HL-60/S4 treated with phorbol 12-myristate 13-acetate at 8.2 ng/mL for 4 days and 3 days (cell line): ENCODE data around the gene SLC25A33.
"Not testable (repeated sequence)": the region's sequence is repeated elsewhere in the genome, so short reads cannot be mapped to it uniquely, and the experiment has no call there.

ENCODE experiments used
- in situ Hi-C: fragments of 300-500 bp; cut with MboI; formaldehyde crosslinking; loops from 2 replicates; pipeline ENCODE4 v1.15.0; 2022; ENCODE audit warnings: low sequenced_read_pairs

Gene SLC25A33, protein sequence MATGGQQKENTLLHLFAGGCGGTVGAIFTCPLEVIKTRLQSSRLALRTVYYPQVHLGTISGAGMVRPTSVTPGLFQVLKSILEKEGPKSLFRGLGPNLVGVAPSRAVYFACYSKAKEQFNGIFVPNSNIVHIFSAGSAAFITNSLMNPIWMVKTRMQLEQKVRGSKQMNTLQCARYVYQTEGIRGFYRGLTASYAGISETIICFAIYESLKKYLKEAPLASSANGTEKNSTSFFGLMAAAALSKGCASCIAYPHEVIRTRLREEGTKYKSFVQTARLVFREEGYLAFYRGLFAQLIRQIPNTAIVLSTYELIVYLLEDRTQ

DNA sequence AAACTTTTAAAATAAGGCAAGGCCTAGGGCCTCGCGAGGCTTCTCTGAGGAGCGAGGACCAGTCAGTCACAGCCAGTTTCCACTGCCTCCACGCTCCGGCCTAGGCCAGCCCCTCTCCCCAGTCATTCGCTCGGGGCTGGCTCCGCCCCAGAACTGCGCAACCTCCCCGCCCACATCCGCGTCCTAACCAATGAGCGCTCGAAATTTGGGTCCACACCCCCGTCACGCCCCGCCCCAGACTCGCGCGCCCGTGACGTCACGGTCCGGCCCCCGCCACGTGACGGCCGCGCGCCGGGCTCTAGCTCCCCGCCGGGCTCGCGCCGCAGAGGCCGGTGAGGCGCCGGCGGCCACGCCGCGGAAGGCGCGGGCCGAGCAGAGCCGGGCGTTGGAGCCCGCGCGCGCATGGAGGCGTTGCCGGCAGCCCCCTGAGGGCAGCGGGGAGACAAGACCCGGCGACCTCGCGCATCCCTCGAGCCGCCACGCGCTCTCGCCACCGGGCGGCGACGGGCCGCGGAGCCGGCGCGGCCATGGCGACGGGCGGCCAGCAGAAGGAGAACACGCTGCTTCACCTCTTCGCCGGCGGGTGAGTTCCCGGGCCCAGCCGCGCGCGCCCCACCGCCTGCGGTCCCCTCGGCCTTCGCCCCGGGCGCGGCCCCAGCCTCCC is at the start of gene SLC25A33:
SLC25A33 (plus strand) TSS at position 301 of the 664 bp plus-strand sequence; CDS start at position 528, 227 bp downstream.
- in situ Hi-C loops, result no loop called here

DNA sequence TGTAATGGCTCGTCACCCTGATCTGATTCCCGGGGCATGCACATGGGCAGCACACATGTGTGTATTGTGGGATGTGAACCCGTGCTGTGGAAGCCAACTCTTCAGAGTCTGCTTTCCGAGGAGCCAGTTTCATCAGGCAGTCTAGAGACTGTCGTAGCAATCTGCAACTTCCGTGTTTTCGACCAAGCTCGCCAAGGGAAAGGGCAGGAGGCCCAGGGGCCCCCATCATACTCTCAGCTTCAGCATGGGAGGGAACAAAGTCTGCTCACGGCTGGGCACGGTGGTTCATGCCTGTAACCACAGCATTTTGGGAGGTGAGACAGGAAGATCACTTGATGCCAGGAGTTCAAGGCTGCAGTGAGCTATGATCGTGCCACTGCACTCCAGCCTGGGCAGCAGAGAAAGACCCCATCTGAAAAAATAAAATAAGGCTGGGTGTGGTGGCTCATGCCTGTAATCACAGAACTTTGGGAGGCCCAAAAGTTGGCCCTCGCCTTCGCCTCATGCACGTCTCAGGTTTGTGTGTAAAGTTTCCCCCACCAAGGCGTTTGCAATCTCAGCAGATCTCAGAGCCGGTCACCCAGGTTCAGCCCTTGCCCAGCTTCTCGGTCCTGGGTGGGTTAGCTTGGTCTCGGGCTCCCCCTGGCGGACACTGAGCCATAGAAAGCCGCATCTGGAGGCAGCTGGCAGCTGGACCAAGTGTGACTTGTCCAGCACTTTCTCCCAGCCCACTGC is 48.5 kb upstream of the SLC25A33 start:
- in situ Hi-C loops, result loop anchor here (25.0 kb wide), 1 partner anchor 378 kb away; no protein-coding TSS in a partner anchor

DNA sequence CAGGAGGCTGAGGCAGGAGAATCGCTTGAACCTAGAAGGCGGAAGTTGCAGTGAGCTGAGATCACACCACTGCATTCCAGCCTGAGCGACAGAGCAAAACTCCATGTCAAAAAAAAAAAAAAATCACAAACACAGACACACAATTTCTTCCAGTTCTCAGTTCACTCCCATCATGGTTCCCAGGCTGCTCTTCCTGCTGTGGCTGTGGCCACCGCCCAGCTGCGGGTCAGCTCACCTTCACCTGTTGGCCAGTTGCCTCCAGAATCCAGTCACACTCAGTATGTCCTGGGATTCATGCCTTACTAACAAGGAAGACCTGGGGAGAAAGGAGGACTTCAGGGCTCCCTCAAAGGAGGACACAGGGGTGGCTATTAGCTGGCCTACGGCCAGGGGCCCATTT is 45.9 kb upstream of the SLC25A33 start:
- in situ Hi-C loops, result loop anchor here (25.0 kb wide), 1 partner anchor 381 kb away; no protein-coding TSS in a partner anchor

DNA sequence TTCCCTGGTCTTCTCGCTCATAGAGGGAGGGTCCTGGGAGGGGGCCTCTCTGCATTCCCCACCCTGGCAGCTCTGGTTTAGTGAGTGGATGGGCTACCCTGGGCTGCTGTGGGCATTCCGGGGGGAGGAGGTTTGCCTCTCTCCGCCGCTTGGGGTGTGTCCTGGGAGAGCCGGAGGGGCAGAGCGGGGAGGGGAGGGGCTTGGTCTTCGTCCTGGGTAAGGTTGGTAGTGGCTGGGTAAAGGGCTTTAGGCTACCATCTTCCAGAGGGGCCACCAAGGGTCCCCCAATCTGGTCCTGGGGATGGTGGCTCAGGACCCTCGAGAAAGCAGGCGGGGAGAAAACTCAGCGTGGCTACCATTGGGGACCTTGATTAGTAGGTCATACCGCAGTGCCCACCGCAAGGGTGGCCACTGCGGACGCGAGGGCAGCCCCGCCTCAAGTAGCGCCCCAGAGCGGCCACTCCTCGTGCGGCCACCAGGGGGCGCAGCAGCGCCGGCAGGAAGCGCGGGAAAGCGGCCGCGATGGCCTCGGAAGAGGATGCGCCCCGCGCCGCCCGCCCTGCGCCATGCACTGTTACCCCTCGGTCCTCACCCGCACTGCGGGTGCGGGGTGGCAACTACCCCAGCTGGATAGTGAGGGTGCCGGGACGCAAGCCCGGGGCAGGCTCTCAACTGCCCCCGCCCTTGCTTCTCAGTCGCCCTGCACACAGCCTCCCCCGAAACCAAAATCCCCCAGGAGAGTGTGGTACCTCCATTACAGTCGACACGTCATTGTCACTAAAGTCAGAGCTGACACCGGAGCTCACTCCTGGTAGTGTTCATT is 44.1 kb upstream of the SLC25A33 start:
- in situ Hi-C loops, result loop anchor here (25.0 kb wide), 1 partner anchor 383 kb away; no protein-coding TSS in a partner anchor

DNA sequence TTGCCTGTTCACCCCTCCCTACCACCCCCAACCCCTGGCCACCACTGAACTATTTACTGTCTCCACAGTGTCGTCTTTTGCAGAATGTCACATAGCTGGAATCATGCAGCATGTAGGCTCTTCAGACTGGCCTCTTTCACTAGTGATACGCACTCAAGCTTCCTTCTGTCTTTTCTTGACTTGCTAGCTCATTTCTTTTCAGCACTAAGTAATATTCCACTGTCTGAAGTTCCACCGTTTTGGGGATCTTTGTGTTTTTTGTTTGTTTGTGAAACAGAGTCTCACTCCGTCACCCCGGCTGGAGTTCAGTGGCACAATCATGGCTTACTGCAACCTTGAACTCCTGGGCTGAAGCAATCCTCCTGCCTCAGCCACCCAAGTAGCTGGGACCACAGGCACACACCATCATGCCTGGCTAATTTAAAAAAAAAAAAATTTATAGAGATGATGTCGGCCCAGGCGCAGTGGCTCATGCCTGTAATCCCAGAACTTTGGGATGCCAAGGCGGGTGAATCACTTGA is 43.4 kb upstream of the SLC25A33 start:
- in situ Hi-C loops, result loop anchor here (25.0 kb wide), 1 partner anchor 384 kb away; no protein-coding TSS in a partner anchor

DNA sequence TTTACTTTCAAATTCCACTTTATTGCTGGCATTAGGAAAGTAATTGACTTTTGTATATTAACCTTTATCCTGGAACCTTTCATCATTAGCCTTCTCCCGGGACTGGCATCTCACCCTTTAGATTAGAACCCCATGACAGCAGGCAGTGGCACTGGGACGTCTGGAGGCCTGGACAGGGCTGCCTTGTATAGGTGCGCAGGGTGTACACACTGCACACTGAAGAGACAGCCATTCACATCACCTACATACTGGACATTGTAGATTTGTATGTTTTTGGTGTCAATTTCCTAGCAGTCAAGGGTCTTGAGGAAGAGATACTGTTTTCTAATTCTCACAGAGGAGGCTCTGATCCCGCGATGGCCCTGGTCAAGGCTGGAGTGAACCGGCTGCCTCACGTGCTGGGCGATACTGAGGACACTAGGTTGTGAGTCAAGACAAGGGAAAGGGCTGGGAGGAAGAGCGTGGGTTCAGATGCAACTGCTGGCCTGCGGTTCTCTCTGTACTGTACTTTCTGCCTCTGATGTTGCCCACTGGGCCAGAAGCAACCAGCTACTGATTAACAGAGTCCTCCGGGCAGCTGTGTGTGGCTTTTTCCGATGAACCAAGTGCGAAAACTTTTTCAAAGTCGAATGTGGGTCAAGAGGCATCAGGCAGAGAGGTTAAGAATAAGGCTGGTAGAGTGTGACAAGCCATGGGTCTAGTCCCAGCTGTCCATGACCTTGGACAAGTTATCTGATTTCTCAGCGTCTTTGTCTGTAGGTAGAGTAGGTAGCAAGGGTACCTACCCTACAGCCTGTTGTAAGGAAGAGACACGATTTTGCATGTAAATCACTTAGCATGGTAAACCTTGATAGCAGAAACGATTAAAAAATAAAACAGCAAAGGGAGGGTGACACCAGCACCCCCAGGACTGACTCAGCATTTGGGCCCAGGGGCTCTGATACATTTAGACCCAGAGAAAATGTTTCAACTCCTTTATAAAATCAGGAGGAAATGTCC is 38.2 kb upstream of the SLC25A33 start:
- in situ Hi-C loops, result no loop called here

DNA sequence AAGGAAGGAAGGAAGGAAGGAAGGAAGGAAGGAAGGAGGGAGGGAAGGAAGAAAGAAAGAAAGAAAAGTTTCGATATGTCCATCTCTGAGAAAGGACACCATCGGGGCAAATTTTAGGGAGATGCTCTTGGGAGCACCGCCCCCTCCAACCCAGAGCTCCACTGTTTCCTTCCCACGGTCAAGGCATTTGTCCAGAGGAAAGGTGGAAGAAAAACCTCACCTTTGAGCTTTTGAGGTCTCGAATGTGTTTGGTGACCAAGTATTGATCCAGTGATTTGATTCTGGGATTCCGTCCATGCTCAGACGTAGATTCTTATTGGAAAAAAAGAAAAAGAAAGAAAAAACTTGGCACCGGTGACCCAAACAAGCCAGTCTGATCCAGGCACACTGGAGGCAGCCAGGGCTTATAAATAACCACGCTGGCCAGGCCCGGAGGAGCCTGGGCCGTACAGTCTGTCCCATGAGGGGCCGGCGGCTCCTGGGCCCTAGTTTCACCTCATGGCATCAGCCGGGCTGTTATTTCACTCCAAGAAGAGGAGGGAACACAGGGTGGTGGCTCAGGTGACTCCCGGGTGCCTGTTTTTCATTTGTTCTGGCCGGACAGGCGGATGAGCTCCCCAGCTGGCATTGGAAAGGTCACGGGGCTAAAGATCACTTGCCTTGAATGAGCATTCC is 36.1 kb upstream of the SLC25A33 start:
- in situ Hi-C loops, result no loop called here

DNA sequence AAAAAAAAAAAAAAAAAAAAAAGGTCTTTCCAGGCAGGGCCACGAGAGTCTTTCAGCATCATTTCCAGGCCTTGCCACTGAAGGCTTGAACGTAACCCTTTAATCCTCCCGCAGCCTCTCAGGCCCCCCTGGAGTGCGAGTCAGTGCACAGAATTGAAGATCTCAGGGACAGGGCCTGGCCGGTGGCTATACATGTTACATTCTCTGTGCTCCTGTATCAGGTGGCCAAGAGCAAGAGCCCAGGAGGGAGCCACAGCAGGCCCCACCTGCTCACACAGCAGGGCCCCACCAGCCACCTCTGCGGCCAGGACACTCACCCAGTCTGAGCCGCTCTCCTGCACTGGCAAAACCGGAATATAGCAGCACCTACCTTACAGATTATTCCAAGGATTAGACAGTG is 34.1 kb upstream of the SLC25A33 start:
- in situ Hi-C loops, result no loop called here

DNA sequence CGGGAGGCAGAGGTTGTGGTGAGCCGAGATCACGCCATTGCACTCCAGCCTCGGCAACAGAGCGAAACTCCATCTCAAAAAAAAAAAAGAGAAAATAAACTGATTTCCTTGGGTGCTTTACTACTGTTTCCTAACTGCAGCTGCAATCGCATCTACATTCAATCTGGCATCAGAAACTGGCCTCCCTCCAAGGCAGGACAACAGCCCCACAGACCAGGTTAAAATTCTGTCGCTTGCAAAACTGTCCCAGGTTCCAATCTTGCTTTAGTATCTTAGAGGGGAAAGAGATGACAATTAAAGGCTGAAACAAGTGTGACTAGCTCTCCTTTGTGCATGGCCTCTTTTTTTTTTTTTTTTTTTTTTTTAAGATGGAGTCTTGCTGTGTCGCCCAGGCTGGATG is 32.4 kb upstream of the SLC25A33 start:
- in situ Hi-C loops, result no loop called here

DNA sequence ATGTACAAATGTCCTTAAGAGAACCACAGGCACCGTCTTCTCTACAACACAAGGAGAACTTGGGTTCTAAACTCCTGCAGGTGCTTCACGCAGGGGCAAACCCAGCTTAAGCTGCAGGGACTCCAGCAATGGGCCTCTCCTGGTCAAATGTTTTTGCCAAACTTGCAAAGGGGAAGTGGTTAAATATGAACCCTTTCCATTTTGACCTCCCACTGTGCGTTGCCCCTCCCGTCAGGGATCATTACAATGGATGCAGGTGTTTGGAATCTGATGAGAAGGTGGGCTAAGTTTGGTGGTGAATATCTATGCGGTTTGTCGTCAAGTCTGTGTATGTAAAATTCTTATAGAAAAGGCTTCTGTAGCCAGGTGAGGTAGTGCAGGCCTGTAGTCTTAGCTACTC is 29.1 kb upstream of the SLC25A33 start:
- in situ Hi-C loops, result no loop called here

DNA sequence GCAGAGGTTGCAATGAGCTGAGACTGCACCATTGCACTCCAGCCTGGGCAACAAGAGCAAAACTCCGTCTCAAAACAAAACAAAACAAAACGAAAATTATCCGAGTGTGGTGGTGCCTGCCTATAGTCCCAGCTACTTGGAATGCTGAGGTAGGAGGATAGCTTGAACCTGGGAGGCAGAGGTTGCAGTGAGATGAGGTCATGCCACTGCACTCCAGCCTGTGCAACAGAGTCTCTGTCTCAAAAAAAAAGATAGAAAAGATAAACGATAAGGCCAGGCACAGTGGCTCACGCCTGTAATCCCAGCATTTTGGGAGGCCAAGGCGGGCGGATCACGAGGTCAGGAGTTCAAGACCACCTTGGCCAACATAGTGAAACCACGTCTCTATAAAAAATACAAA is 23.7 kb upstream of the SLC25A33 start:
- in situ Hi-C loops, result not testable (repeated sequence)

DNA sequence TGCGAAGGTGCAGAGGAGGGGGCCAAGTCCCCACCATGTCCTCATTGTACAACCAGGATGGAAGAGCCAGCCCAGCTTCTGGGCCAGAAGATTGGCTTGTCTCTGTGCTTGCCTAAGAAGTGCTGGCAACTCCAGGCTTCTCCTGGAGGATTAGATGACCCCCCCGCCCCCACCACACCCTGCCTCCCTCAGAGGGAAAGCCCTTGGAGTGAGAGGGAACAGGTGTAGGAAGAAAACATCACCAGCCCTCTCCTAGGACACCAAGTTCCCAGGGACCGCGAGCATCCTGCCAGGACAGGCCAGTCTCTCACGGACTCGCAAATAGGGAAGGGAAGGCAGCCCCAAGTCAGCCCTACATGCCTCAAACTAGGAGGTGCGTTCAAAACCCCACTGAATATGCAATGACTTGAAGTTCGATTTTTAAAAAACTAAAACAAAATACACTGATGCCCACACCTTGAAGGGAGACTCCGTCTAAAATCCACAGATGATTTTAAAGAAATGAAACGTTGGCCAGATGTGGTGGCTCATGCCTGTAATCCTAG is 20.7 kb upstream of the SLC25A33 start:
- in situ Hi-C loops, result no loop called here

DNA sequence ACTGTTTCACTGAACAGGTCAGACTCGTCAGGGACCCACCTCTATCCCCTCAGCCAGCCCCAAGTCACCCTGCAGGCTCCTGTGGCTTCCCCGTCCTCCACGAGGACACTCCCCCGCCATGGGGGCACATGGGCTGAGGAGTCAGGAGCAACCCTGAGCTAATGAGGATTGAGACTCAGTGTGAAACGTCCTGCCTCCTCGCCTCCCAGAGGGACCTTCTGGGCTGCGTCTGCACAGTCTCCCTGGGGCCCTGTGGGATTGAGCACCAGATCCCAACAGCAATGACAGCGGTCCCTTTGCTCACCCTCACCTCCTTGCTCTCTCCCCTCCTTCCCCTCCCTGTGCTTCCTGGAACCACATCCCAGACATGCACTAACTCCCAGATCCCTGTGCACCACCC is 18.9 kb upstream of the SLC25A33 start:
- in situ Hi-C loops, result no loop called here

DNA sequence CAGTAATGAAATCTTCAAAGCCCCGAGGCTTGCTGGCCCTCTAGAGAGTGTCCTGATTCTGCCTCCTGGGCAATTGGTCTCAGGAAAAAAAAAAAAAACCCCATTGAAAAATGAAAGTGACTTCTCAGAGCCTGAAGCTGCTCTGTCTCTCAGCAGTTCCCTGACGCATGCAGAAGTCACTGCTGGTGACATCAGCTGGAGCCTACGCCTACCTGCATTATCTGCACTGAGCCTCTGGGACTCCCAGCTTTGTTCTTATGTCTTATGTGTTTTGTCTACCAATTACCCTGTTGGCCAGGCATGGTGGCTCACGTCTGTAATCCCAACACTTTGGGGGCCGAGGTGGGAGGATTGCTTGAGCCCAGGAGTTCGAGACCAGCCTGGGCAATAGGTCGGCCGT is 10.1 kb upstream of the SLC25A33 start:
- in situ Hi-C loops, result no loop called here

DNA sequence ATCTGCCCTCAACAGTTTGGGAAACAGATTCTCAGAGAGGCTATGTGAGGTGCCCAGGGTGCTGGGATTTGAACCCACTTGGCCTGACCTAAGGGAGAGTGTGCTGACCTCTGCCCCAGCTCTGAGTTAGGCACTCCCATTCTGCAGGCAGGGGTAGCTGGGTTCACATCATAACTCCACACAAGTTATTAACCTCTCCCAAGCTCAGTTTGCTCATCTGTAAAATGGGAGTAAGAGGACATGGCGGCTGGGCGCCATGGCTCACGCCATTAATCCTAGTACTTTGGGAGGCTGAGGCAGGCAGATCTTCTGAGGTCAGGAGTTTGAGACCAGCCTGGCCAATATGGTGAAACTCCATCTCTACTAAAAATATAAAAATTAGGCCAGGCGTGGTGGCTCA is 8.9 kb upstream of the SLC25A33 start:
- in situ Hi-C loops, result no loop called here

DNA sequence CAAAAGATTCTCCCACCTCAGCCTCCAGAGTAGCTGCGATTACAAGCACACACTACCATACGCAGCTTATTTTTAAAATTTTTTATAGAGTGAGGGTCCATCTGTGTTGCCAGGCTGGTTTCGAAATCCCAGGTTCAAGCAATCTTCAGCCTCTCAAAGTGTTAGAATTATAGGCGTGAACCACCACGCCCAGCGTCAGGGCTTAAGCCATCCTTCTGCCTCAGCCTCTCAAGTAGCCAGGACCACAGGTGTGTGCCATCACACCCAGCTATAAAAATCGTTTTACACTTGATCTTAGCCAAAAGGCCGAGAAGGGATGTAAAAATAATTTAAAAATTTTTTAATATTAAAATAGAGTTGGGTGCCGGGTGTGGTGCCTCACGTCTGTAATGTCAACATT is 4.3 kb upstream of the SLC25A33 start:
- in situ Hi-C loops, result no loop called here

DNA sequence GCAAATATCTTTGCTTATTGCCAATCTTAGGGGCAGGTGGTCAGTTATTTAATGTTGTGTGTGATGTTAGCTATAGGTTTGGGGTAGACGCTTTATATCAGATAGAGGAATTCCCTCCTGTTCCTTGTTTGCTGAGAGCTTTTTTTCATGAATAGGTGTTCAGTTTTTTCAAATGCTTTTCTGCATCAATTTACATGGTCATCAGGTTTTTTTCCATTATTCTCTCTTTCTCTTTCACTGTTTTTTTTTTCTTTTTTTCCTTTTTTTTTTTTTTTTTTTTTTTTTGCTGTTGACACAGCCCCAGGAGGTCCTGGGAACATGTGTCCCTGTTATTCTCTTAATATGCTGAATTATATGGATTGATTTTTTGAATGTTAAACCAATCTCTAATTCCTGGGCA is 3.0 kb upstream of the SLC25A33 start:
- in situ Hi-C loops, result no loop called here

DNA sequence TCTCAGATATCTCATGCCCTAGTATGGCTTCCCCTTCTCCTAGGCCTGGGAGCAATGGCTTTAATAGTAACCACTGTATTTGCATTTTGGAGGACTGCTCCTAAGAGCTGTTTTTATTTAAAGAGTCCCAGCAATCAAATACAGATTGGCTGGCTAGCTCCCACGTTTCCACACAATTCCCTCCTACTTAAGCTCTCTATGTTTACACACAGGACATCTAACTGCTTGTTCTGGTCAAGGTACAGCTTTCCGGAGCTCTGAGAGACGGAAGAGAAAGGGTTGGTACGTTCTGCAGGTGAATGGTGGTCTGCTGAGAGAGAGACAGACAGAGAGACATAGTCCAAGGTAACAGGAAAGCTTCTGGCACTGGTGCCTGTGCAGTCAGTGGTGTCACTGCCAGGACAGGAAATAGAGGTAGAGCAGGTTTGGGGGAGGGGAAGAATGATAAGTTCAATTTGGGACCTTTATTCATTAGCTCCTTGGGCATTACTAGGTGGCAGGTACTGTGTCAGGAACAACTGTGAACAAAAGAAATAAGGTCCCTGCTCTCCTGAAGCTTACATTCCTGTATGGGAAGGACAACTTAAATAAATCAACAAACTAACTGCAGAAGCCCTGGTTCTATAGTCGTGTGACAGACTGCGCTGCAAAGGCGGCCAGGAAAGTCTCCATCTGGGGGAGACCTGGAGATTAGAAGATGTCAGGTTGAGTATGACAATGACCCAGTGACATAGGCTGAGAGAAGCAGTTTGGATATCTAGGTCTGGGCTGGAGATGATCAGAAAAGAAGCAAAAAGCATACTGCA is 1.2 kb upstream of the SLC25A33 start:
- in situ Hi-C loops, result no loop called here
